Astrocyte of the spinal cord (primary cell): ENCODE results near the gene PDE4C.

Source experiments
- DNase-seq: peaks from one replicate; pipeline ENCODE4 v3.0.0; 2011; ENCODE audit warnings: low read depth, low spot score
- H3K4me3 ChIP-seq: 2 replicates; pipeline ENCODE4 v1.5.1; 2011; ENCODE audit warnings: low read depth, mild to moderate bottlenecking, low read length, moderate library complexity
- CTCF ChIP-seq: IDR thresholded peaks from 2 replicates; pipeline ENCODE4 v1.5.1; 2012; ENCODE audit warnings: low read depth, mild to moderate bottlenecking, low read length, inconsistent platforms
- in situ Hi-C: cut with HindIII; loops from 2 replicates; pipeline ENCODE4 v1.10.0; 2017; ENCODE audit warnings: low sequenced_read_pairs

Gene PDE4C

GRCh38 chr19:18205200-18205892, 20.9 kb downstream of the PDE4C start:
- DNase-seq = peak; percentile 74
- no peak for TF ChIP-seq CTCF
- in situ Hi-C loops = no loop called here
- peak overlapping the region; percentile 77 for H3K4me3 ChIP-seq

GRCh38 chr19:18204394-18205199, 21.6 kb downstream of the PDE4C start:
- no peak for TF ChIP-seq CTCF
- DNase-seq = no peak
- H3K4me3 ChIP-seq = peak overlapping the region; percentile 77
- in situ Hi-C loops = no loop called here

GRCh38 chr19:18203863-18204393, 22.3 kb downstream of the PDE4C start, which contains the start of gene RAB3A:
RAB3A (minus strand) TSS chr19:18204042; CDS start chr19:18202740, 1,302 bp downstream.
- peak within 1 kb of the TSS; percentile 78 for H3K4me3 ChIP-seq
- in situ Hi-C loops = no loop called here
- TF ChIP-seq CTCF = no peak

GRCh38 chr19:18203408-18203862, 22.8 kb downstream of the PDE4C start:
- DNase-seq = no peak
- in situ Hi-C loops = no loop called here
- H3K4me3 ChIP-seq = peak overlapping the region; percentile 78
- no peak for TF ChIP-seq CTCF

More at GRCh38 chr19:18203863-18204393, 22.3 kb downstream of the PDE4C start, which contains the start of gene RAB3A:
- DNase-seq = peak; percentile 100

GRCh38 chr19:18202778-18203407, 23.3 kb downstream of the PDE4C start:
- H3K4me3 ChIP-seq = peak overlapping the region; percentile 78
- in situ Hi-C loops = no loop called here
- no peak for DNase-seq
- peak; percentile 16 for TF ChIP-seq CTCF

GRCh38 chr19:18202397-18202777, 23.9 kb downstream of the PDE4C start:
- no peak for DNase-seq
- in situ Hi-C loops = no loop called here
- H3K4me3 ChIP-seq = no peak overlapping the region
- TF ChIP-seq CTCF = no peak
